Right lobe of liver (tissue), 6 donors: ENCODE results near the gene CRTAC1. TPM values are rescaled to one million over a fixed set of nuclear protein-coding genes. Genes with fewer than 3 reads are reported as not detected.

Source experiments
- ATAC-seq, 4 donors: fragments of 200-7000 bp; cut with Tn5 transposase; one replicate each; pipeline ENCODE4 v1.9.1; 2020; ENCODE audit warnings: mild to moderate bottlenecking in 4 of 4, moderate library complexity in 4 of 4
- DNase-seq, 3 donors: peaks; one replicate each; pipeline ENCODE4 v3.0.0-alpha.2; 2020
- H3K27ac ChIP-seq, 3 donors: fragments of 200-600 bp; one replicate each; pipeline ENCODE4 v1.8.0; 2022
- H3K27me3 ChIP-seq, 2 donors: fragments of 200-600 bp; one replicate each; pipeline ENCODE4 v1.8.0; 2022
- H3K36me3 ChIP-seq, 4 donors: fragments of 200-600 bp; sonication (generic) in 1 of 4; one replicate each; pipeline versions ENCODE4 v1.5.1 to v1.8.0; 2017 to 2022; ENCODE audit warnings: control low read depth in 1 of 4
- H3K4me1 ChIP-seq, 4 donors: fragments of 200-600 bp; sonication (generic) in 1 of 4; one replicate each; pipeline versions ENCODE4 v1.5.1 to v1.8.0; 2017 to 2022; ENCODE audit warnings: control low read depth in 1 of 4
- H3K4me3 ChIP-seq, 3 donors: fragments of 200-600 bp; one replicate each; pipeline ENCODE4 v1.8.0; 2022
- H3K9me3 ChIP-seq, 4 donors: fragments of 200-600 bp; sonication (generic) in 1 of 4; one replicate each; pipeline versions ENCODE4 v1.5.1 to v1.8.0; 2017 to 2022; ENCODE audit warnings: control low read depth in 1 of 4
- POLR2A ChIP-seq: fragments of 450-650 bp; IDR thresholded peaks from one replicate; pipeline ENCODE4 v1.6.1; 2017; ENCODE audit warnings: antibody characterized with exemption, mild to moderate bottlenecking
- WGBS: methylation state at CpG from one replicate; pipeline ENCODE4 v1.1.6; 2018; ENCODE audit warnings: low coverage, low lambda C conversion rate; ENCODE audit not compliant: insufficient coverage; ENCODE audit errors: missing lambda C conversion rate; 5-methylcytosine and 5-hydroxymethylcytosine counted together
- intact Hi-C, 2 donors: fragments of 100-400 bp; cut with DNase I; formaldehyde crosslinking; loops; one replicate each; pipeline versions ENCODE4 v1.11.2 to v1.14.1; 2022
- total RNA-seq, 6 experiments: library from RNA; depleted of rRNA in 2 of 6; stranded (reverse); fragments of >200 nt in 2 of 6; fragmentation: NEBNext Ultra II Directional in 3 of 6; extraction: Animal tissue kit (Norgen Biotek cat#: 25700) in 3 of 6; gene quantifications; one replicate each; pipeline versions ENCODE4 v1.1.0 to v1.2.4, GENCODE V29; 2016 to 2023
- TF ChIP-seq, protein P1 (sequence below), 4 donors: fragments of 200-600 bp in 3 of 4; fragments of 450-650 bp in 1 of 4; IDR thresholded peaks; one replicate each; pipeline versions ENCODE4 v1.5.1 to v1.8.0; 2016 to 2022; ENCODE audit warnings: antibody characterized with exemption in 4 of 4, mild to moderate bottlenecking in 2 of 4
- donor health status: DM: no; HTN: yes; CAD: no.
- donor health status: DM: no; HTN: no; CAD: no.
- donor health status: DM: no; HTN: no; CAD: no.
- donor health status: DM: no; HTN: yes; CAD: no.
- donor health status: DM: no; HTN: yes; CAD: no.

Gene CRTAC1
- total RNA-seq, 6 experiments from 2014 or later: 0.20 TPM; not detected in 5

DNA sequence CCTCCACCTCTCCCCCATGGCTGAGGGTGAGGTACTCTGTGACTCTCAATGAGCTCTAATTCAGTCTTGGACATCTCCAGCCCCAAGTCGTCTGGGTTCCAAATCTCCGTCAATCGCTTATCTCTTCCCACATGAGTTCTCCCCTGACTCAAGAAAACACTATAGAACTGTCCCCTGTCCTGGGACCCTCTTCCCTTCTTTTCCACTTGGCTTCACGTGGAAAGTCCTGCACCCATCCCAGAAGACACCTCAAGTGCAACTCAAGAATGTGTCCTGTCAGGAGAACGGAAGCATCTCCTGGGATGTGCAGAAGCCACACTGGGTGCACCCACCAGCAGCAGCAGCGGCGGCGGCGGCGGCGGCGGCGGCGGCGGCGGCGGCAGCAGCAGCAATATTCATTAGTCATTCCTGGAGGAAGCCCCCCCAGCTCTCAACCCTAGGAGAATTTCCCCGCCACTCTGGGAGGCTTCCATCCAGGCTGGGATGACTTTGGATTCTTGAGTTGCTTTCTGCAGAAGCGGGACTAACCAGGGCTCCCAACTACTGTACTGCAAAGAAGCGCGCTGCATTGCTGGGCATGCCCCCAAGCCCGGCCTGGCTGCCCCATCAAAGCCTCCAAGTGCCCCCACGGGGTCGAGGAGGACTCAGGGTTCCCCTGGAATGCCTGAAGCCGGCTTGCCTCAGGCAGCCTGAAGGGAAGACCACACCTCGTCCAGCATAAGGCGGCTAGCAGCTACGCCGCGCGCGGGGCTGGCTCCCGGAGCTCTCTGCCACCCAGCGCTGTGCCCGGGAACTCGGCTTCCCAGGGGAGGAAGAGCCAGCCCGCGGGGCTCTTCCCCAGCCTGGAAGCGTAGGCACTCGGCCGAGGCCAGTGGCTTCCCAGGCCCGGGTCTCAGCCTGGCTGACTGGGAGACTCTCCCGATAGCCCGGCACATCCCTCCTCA is 1.0 kb downstream of the CRTAC1 start:
- ATAC-seq (peak in 1 of 4 donors; percentile 10), DNase-seq (no peak)
- 0% methylated on average over 4 of the region's 44 CpGs for WGBS
- Histone ChIP-seq H3K27ac (no peak overlapping the region), H3K9me3 (no peaks in the 10 kb centered on the region), H3K36me3 (no peaks in the 10 kb centered on the region), H3K27me3 (peaks cover 0 to 26% of the 10 kb centered on the region in 2 donors), H3K4me1 (peaks cover 0 to 11% (median 0%) of the 10 kb centered on the region in 4 donors), H3K4me3 (no peak overlapping the region)
- intact Hi-C loops: no loop called here
- TF ChIP-seq POLR2A: no peak
- TF ChIP-seq, protein P1, sequence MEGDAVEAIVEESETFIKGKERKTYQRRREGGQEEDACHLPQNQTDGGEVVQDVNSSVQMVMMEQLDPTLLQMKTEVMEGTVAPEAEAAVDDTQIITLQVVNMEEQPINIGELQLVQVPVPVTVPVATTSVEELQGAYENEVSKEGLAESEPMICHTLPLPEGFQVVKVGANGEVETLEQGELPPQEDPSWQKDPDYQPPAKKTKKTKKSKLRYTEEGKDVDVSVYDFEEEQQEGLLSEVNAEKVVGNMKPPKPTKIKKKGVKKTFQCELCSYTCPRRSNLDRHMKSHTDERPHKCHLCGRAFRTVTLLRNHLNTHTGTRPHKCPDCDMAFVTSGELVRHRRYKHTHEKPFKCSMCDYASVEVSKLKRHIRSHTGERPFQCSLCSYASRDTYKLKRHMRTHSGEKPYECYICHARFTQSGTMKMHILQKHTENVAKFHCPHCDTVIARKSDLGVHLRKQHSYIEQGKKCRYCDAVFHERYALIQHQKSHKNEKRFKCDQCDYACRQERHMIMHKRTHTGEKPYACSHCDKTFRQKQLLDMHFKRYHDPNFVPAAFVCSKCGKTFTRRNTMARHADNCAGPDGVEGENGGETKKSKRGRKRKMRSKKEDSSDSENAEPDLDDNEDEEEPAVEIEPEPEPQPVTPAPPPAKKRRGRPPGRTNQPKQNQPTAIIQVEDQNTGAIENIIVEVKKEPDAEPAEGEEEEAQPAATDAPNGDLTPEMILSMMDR (IDR thresholded peaks at IDR 0.05): no peak

DNA sequence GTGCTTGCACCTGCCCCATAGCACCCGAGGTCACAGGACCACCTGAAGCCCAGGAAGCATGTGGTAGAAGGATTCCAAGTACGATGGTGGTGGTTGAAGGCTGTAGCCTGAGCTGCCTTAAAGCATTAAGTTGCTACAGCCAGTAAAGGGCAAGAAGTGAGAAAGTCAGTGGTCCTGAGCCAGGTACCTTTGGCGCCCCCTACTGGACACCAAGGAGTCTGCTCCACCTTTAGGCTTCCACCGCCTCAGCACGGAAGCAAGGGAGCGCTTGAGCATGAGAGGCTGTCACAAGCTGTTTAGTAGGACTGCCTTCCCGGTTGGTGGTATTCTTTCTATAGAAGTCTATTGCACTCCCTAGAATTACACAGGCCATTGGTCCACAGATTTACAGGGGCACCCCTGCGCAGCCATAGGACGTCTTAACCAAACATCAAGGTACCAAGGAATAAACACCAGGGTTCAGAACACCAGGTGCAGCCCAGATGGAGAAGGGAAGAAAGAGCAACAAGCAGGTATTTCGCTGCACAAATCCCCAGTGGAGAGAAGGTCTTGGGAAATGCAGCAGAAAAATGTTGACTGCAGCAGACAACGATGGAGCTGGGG is 2.2 kb downstream of the CRTAC1 start:
- no peak overlapping the region for H3K4me3 ChIP-seq
- intact Hi-C loops: no loop called here
- H3K27me3 ChIP-seq: peaks cover 0 to 26% of the 10 kb centered on the region in 2 donors
- peaks cover 0 to 11% (median 0%) of the 10 kb centered on the region in 4 donors for H3K4me1 ChIP-seq
- peak in 2 of 3 donors; percentile 54 to 56 for DNase-seq
- no peak overlapping the region for H3K27ac ChIP-seq
- H3K36me3 ChIP-seq: no peaks in the 10 kb centered on the region
- TF ChIP-seq, protein P1 (IDR thresholded peaks at IDR 0.05): peak; percentile 41 to 81 (median 70)
- no peak for TF ChIP-seq POLR2A
- WGBS: 23% methylated on average over 9 of the region's 11 CpGs
- ATAC-seq: peak; percentile 47 to 83 (median 61)
- no peaks in the 10 kb centered on the region for H3K9me3 ChIP-seq

DNA sequence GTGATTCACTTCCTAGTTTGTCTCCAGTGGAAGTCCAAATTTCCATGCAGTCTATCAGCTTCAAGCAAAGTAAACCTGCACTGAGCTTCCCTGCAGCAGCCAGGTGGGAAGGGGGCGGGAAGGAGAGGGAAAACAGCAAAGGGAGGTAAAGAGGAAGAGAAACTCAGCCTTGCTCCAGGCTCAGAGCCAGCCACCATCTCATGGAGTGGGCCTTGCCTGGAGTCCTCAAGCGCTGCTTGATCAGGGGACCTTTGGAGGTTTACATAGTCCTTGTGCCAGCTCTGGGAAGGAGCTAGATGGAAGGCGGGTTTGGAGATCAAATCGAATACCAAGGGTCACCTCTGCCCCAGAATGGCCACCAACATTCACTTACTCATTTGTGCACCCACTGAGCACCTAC is 7.4 kb downstream of the CRTAC1 start:
- H3K4me1 ChIP-seq: no peaks in the 10 kb centered on the region
- no peaks in the 10 kb centered on the region for H3K27me3 ChIP-seq
- DNase-seq (no peak), ATAC-seq (no peak)
- H3K36me3 ChIP-seq: no peaks in the 10 kb centered on the region
- TF ChIP-seq POLR2A: no peak
- TF ChIP-seq, protein P1 (IDR thresholded peaks at IDR 0.05): no peak
- no peak overlapping the region for H3K27ac ChIP-seq
- WGBS: 47% methylated on average over 2 of the region's 4 CpGs
- H3K4me3 ChIP-seq: no peak overlapping the region
- intact Hi-C loops: no loop called here
- no peaks in the 10 kb centered on the region for H3K9me3 ChIP-seq

DNA sequence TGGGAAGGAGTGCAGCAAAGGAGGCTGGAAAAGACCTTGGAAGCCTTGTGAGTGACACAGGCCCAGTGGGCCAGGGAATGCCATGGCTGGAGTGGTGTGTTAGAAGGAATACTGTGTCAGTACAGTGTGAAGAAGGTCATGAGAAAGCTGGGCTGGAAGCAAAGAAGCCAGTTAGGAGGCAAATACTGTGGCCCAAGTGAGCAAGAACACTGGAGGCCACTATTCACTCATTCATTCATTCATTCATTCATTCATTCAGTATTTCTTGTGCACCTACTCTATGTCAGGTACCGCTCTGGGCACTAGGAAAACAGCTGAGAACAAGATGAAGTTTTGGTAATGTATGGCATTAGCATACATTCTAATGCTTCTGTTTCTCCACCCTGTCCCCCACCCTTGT is 9.6 kb downstream of the CRTAC1 start:
- DNase-seq (no peak), ATAC-seq (no peak)
- no CpG with 5 or more reads among the region's 1 CpG for whole genome bisulfite sequencing
- intact Hi-C loops: no loop called here
- no peak for TF ChIP-seq POLR2A
- TF ChIP-seq, protein P1 (IDR thresholded peaks at IDR 0.05): no peak
- no peaks in the 10 kb centered on the region for H3K4me1 ChIP-seq
- no peaks in the 10 kb centered on the region for H3K36me3 ChIP-seq
- H3K9me3 ChIP-seq: no peaks in the 10 kb centered on the region
- no peak overlapping the region for H3K27ac ChIP-seq
- H3K4me3 ChIP-seq: no peak overlapping the region
- no peaks in the 10 kb centered on the region for H3K27me3 ChIP-seq
